Body of pancreas (tissue), 4 donors: ENCODE data around the gene ZC3H18. TPM values are rescaled to one million over a fixed set of nuclear protein-coding genes. Genes with fewer than 3 reads are reported as not detected.

Experiments used
- ATAC-seq: fragments of 150-250 bp; one replicate; pipeline ENCODE4 v1.9.1; 2016
- DNase-seq, 4 donors: peaks; one replicate each; pipeline ENCODE4 v3.0.0-alpha.2; 2019
- H3K27ac ChIP-seq, 4 donors: fragments of 200-600 bp; sonication (generic); 1 replicate in 3 of 4; 2 replicates in 1 of 4; pipeline versions ENCODE4 v1.5.1 to v1.6.1; 2016 to 2019; ENCODE audit warnings: mild to moderate bottlenecking in 1 of 4, mixed read lengths in 1 of 4, moderate library complexity in 1 of 4
- H3K27me3 ChIP-seq, 2 donors: fragments of 200-600 bp; sonication (generic); one replicate each; pipeline ENCODE4 v1.6.0; 2016; ENCODE audit warnings: mild to moderate bottlenecking in 1 of 2
- H3K36me3 ChIP-seq, 2 donors: fragments of 200-600 bp; sonication (generic); replicated peaks in 1 of 2; 2 replicates each; pipeline ENCODE4 v1.5.1; 2016; ENCODE audit warnings: low read depth in 2 of 2; ENCODE audit not compliant: insufficient read depth in 1 of 2
- H3K4me1 ChIP-seq: fragments of 200-600 bp; sonication (generic); one replicate; pipeline ENCODE4 v1.6.0; 2016
- H3K4me3 ChIP-seq, 2 donors: fragments of 200-600 bp; sonication (generic); 1 replicate in 1 of 2; 2 replicates in 1 of 2; pipeline ENCODE4 v1.5.1; 2016 to 2019
- H3K9me3 ChIP-seq, 3 donors: fragments of 200-600 bp; sonication (generic); 1 replicate in 2 of 3; 2 replicates in 1 of 3; pipeline ENCODE4 v1.5.1; 2016
- POLR2A ChIP-seq, 3 donors: fragments of 450-650 bp; IDR thresholded peaks; one replicate each; pipeline ENCODE4 v1.6.1; 2016; ENCODE audit warnings: antibody characterized with exemption in 3 of 3, mild to moderate bottlenecking in 2 of 3
- WGBS, 2 donors: methylation state at CpG; one replicate each; pipeline ENCODE4 v1.1.5; 2017; 5-methylcytosine and 5-hydroxymethylcytosine counted together
- intact Hi-C: fragments of 100-400 bp; cut with DNase I; formaldehyde crosslinking; loops from one replicate; pipeline ENCODE4 v1.15.1; 2023
- total RNA-seq, 2 donors: library from RNA; depleted of rRNA; stranded (reverse); fragments of >200 nt; gene quantifications; one replicate each; pipeline ENCODE4 v1.1.0, GENCODE V29; 2016
- TF ChIP-seq, protein P1 (sequence below), 7 experiments: fragments of 450-650 bp in 4 of 7; fragments of 200-600 bp in 3 of 7; sonication (generic) in 3 of 7; IDR thresholded peaks; one replicate each; pipeline ENCODE4 v1.5.1; 2016 to 2019; ENCODE audit warnings: antibody characterized with exemption in 7 of 7

Gene ZC3H18
- total RNA-seq, 2 donors from 2014 or later: 11.7 to 22.4 TPM

DNA sequence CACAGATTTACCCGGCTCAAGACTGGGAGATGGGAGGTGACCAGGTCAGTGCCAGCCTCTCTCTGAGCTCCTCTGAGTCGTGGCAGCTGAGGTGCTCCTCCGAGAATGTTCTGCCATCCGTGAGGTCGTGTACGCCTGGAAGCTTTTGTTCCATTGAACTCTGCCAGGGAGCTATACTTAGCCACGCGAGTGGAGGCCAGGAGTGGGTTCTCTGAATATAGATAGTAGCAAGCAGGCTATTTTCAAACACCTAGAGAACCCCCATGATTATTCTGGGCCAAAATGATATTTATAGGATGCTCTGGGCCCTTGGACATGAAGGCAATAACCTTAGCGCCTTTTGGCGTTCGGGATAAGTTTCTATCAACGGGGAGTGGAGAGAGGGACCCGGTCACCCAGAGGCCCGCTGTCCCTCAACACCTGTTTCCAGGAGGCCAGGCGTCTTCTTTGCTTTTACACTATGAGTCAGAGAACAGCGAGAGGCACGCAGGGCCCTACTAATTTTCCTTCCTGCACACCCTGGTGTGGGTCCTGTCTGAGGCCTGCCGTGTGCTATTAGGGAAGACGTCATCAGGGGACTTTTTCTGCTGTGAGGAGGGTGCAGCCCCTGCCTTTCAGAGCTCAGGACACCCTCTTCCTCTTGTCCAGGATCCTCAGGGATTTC, 103.6 kb downstream of the ZC3H18 start:
- Histone ChIP-seq H3K27ac (no peak overlapping the region), H3K36me3 (no peaks in the 10 kb centered on the region), H3K27me3 (no peaks in the 10 kb centered on the region), H3K4me1 (no peaks in the 10 kb centered on the region), H3K4me3 (no peak overlapping the region), H3K9me3 (no peaks in the 10 kb centered on the region)
- WGBS, 2 donors: 82 to 89% methylated on average over 18 to 19 of the region's 19 CpGs
- intact Hi-C loops: no loop called here
- DNase-seq (no peak), ATAC-seq (no peak)
- TF ChIP-seq, protein P1, sequence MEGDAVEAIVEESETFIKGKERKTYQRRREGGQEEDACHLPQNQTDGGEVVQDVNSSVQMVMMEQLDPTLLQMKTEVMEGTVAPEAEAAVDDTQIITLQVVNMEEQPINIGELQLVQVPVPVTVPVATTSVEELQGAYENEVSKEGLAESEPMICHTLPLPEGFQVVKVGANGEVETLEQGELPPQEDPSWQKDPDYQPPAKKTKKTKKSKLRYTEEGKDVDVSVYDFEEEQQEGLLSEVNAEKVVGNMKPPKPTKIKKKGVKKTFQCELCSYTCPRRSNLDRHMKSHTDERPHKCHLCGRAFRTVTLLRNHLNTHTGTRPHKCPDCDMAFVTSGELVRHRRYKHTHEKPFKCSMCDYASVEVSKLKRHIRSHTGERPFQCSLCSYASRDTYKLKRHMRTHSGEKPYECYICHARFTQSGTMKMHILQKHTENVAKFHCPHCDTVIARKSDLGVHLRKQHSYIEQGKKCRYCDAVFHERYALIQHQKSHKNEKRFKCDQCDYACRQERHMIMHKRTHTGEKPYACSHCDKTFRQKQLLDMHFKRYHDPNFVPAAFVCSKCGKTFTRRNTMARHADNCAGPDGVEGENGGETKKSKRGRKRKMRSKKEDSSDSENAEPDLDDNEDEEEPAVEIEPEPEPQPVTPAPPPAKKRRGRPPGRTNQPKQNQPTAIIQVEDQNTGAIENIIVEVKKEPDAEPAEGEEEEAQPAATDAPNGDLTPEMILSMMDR (IDR thresholded peaks at IDR 0.05): no peak
- TF ChIP-seq POLR2A (IDR thresholded peaks at IDR 0.05): no peak

DNA sequence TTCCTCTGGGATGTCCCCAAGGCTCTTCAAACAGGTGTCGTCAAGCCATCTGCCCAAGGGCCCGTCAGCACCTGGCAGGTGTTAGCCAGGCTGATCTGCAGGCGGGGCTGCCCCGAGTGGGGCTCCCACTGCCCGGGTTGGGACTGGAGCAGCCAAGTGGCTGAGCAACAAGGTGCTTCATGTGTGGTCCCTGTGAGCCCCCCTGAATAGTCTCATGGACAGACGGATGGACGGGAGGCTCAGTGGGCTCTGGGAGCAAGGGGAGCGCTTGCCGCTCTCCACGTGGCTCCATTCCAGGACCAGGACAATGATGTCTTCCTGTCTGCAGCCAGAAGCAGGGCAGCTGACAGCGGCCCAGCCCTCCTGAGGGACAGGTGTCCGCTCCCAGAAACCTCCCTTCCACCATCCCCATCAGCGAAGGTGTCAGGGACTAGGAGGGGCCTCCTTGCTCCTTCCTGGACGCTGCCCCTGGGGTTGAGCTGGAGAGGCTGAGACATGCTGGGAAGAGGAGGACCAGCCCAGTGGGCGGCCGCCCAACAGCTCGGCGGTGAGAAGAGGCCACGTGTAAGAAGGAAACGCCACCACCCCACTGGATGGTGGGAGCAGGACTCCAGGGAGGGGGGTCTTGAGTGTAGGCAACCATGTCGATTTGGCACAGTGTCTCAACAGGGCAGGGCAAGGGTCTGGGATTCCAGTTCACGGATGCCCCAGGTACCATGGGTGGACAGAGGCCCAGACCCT, 106.5 kb downstream of the ZC3H18 start:
- intact Hi-C loops: no loop called here
- no peak overlapping the region for H3K4me3 ChIP-seq
- no peaks in the 10 kb centered on the region for H3K9me3 ChIP-seq
- no peaks in the 10 kb centered on the region for H3K36me3 ChIP-seq
- 89 to 90% methylated on average over 16 to 20 of the region's 22 CpGs for WGBS, 2 donors
- DNase-seq (no peak), ATAC-seq (no peak)
- no peaks in the 10 kb centered on the region for H3K27me3 ChIP-seq
- H3K4me1 ChIP-seq: no peaks in the 10 kb centered on the region
- no peak overlapping the region for H3K27ac ChIP-seq
- TF ChIP-seq, protein P1 (IDR thresholded peaks at IDR 0.05): no peak
- no peak for TF ChIP-seq POLR2A (IDR thresholded peaks at IDR 0.05)

DNA sequence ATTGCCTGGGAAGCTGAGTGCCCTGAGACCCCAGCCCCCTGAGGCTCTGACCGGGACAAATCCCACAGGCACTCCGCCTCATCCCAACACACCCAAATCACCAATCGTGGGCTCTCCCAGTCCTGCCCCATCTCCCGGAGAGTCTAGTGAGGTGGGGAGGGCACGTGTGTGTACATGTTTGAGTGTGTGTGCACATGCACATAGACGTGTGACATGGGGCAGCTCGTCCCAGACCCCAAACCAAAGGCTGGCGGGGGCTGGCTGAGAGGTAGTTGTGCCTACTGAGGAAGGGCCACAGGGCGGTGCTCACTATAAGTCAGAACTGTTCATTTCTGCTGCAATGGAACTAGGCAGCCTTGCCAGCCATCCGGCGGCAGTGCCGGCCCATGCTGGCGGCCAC, 107.5 kb downstream of the ZC3H18 start:
- WGBS, 2 donors: 81 to 84% methylated on average over 5 to 13 of the region's 13 CpGs
- Histone ChIP-seq H3K4me1 (no peaks in the 10 kb centered on the region), H3K27ac (no peak overlapping the region), H3K36me3 (no peaks in the 10 kb centered on the region), H3K27me3 (no peaks in the 10 kb centered on the region), H3K4me3 (no peak overlapping the region), H3K9me3 (no peaks in the 10 kb centered on the region)
- intact Hi-C loops: no loop called here
- DNase-seq: no peak
- TF ChIP-seq, protein P1 (IDR thresholded peaks at IDR 0.05): no peak
- no peak for TF ChIP-seq POLR2A (IDR thresholded peaks at IDR 0.05)
- ATAC-seq: no peak

DNA sequence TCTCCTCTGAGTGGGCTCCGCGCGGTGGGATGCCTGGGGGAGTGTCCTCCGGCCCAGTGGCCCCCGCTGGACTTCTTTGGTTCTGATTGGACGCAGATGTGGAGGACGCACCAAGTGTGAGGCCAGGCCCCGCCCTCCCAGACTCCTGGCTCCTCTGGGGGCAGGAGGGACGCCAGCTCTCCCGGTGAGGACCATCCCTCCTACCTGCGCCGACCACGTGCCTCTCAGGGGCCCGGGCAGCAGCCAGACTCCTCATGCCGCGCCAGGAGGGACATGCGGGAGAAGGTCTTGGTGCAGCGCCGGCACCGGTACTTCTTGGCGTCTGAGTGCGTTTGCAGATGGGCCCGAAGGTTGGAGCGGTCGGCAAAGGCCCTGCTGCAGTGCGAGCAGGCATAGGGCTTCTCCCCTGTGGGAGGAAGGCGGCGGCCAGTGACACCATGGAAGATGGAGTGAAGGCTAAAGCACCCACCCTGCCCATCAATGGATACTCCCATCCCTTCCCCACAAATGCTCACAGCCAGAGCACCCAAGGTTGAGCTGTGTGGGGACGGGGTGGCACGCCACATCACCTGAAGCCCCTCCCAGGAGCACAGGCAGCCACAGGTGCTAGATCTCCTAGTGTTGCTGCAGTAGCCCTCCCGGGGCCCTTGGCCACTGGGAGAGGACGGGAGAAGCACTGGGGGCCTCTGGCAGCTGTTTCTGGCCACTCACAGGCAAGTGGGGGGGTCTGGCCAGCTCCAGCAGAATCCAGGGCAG, 108.2 kb downstream of the ZC3H18 start:
- Histone ChIP-seq H3K4me3 (no peak overlapping the region), H3K4me1 (no peaks in the 10 kb centered on the region), H3K9me3 (no peaks in the 10 kb centered on the region), H3K27ac (no peak overlapping the region), H3K36me3 (no peaks in the 10 kb centered on the region), H3K27me3 (no peaks in the 10 kb centered on the region)
- ATAC-seq: no peak
- 62 to 88% methylated on average over 4 to 31 of the region's 32 CpGs for WGBS, 2 donors
- no peak for TF ChIP-seq POLR2A (IDR thresholded peaks at IDR 0.05)
- TF ChIP-seq, protein P1 (IDR thresholded peaks at IDR 0.05): no peak
- intact Hi-C loops: no loop called here
- no peak for DNase-seq
